ENCODE measurements around the gene XYLT1.

XYLT1 gene

GRCh38 chr16:17219991-17220390 is 250.8 kb downstream of the XYLT1 start:
- peak; percentile 42 for DNase-seq

GRCh38 chr16:17215936-17216335 is 254.8 kb downstream of the XYLT1 start:
- no peak for DNase-seq

- DNase-seq = no peak
Measured at GRCh38 chr16:17215306-17215705, 255.5 kb downstream of the XYLT1 start.

- no peak for DNase-seq
Measured at GRCh38 chr16:17213974-17214373, 256.8 kb downstream of the XYLT1 start.

- DNase-seq = no peak
Measured at GRCh38 chr16:17213025-17213424, 257.7 kb downstream of the XYLT1 start.

- no peak for DNase-seq
Measured at GRCh38 chr16:17212606-17213005, 258.2 kb downstream of the XYLT1 start.

GRCh38 chr16:17211797-17212196 is 259.0 kb downstream of the XYLT1 start:
- no peak for DNase-seq

GRCh38 chr16:17206712-17207111 is 264.0 kb downstream of the XYLT1 start:
- DNase-seq = no peak

- DNase-seq = no peak
Measured at GRCh38 chr16:17205279-17206211, 265.2 kb downstream of the XYLT1 start.

GRCh38 chr16:17204644-17205043 is 266.1 kb downstream of the XYLT1 start:
- DNase-seq = no peak

GRCh38 chr16:17204206-17204605 is 266.6 kb downstream of the XYLT1 start:
- no peak for DNase-seq

GRCh38 chr16:17203424-17203823 is 267.3 kb downstream of the XYLT1 start:
- no peak for DNase-seq

- DNase-seq = no peak
Measured at GRCh38 chr16:17199135-17199534, 271.6 kb downstream of the XYLT1 start.

- no peak for DNase-seq
Measured at GRCh38 chr16:17196526-17196925, 274.2 kb downstream of the XYLT1 start.

- DNase-seq = peak; percentile 7
Measured at GRCh38 chr16:17194190-17194780, 276.5 kb downstream of the XYLT1 start.

- peak; percentile 77 for DNase-seq
Measured at GRCh38 chr16:17193566-17194100, 277.1 kb downstream of the XYLT1 start.

GRCh38 chr16:17184026-17184425 is 286.7 kb downstream of the XYLT1 start:
- no peak for DNase-seq

- DNase-seq = no peak
Measured at GRCh38 chr16:17177959-17178905, 292.5 kb downstream of the XYLT1 start.

GRCh38 chr16:17177242-17177958 is 293.4 kb downstream of the XYLT1 start:
- no peak for DNase-seq

- no peak for DNase-seq
Measured at GRCh38 chr16:17176199-17176598, 294.6 kb downstream of the XYLT1 start.

- no peak for DNase-seq
Measured at GRCh38 chr16:17173281-17173680, 297.5 kb downstream of the XYLT1 start.

All from NCI-H1694 (cell line).